Measurements from ENCODE around the gene RASSF8.

GRCh38 chr12:26000898-26001297 lies 42.4 kb downstream of the RASSF8 start:
- TF ChIP-seq SUZ12 (IDR thresholded peaks at IDR 0.05; ENCODE audit: extremely low read depth, insufficient read depth, insufficient read length) = no peak
- no peak for TF ChIP-seq ZNF274 (IDR thresholded peaks at IDR 0.05; ENCODE audit: low read depth, low read length)

Data from NT2/D1 (cell line).